Measurements from ENCODE around the gene PDCD4.

PDCD4 gene

DNA sequence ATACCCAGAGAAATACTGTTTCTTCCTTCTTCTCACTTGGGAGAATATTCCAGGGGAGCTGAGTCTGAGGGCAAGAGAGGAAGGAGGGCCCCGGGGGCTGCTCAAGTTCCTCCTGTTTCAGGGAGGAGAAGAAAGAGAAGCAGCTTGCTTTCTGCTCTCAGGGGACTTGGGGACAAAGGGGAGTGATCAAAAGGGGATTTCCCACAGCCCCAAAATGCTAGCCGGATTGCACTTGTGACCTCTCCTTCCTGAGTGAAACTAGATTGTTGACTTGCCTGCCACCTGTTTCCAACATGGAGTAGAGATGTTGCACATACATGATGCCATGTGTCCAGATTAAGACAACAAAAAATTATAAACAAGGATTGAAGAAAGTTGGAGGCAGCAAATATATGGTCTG is 28.7 kb upstream of the PDCD4 start:
- DNase-seq: peak; percentile 55

DNA sequence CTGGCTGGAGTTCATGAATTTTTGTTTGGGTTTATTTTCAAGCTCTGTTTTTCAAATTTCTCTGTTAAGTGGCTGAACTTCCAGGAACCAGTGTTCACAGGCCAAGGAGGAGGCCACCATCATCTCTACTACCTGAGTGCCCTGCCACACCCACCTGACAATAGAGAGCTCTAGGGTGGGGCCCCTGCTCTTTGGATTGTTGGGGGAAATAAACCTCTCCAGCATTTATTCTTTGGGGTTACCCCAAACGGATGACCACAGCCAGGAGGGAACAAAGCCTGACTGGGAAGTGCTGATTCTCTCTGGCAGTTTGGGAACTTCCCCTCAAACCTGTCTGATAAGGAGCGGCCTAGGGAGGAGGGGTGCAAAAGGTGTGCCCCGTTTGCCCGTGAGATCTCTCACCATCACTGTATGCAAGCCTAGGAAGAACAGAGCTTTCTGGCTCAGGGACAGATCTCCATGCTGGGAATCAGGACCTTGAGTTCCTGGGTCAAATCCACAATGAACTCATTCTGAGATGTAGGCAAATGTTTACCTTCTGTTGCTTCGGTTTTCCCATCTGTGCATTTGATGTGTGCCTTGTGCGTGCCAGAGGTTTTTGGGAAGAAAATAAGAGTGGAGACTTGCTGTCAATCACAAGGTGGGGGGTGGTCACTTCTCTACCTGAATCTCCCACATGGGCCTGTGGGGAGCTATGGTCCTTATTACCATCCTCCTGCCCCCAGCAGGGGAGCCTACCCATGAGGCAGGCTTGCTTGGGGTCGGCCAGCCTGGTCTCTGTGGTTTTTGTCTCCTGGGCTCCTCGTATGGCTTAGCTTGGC is 27.7 kb upstream of the PDCD4 start:
- DNase-seq: no peak

DNA sequence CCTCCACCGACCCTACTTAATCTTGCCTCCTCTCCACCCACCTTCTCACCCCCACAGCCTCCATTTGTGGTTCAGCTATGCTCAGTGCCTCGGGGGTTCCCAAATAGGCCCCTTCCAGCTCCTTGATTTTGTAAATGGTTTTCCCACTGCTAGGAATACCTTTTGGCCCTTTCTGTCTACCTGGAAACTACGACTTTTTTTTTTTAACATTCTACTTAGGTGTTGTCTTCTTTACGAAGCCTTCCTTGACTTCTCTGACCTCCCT is 27.2 kb upstream of the PDCD4 start:
- DNase-seq: no peak

DNA sequence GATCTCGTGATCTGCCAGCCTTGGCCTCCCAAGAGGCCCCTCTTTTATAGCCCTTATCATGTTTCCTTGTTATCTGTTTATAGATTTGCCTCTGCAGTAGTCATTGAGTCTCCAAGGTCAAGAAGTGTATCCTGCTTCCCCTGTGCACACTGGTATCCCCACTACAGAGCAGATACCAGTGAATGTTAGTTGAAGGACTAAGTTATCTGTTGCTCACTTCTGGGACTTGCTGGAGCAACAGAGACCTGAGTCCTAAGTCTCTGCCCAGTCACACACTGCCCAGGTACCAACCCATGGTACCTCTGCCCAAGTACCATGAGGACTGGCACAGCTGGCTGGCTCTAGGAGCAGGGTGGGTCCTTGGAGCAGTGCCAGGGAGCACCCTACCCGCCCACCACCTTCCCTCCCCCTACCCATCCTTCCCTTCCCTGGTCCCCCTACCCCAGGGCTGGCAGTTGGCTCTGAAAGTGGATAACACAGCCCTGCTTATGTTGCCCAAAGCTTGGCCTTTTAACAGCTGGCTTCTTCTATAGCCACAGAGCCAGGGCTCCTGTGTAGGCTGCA is 26.5 kb upstream of the PDCD4 start:
- DNase-seq: no peak

DNA sequence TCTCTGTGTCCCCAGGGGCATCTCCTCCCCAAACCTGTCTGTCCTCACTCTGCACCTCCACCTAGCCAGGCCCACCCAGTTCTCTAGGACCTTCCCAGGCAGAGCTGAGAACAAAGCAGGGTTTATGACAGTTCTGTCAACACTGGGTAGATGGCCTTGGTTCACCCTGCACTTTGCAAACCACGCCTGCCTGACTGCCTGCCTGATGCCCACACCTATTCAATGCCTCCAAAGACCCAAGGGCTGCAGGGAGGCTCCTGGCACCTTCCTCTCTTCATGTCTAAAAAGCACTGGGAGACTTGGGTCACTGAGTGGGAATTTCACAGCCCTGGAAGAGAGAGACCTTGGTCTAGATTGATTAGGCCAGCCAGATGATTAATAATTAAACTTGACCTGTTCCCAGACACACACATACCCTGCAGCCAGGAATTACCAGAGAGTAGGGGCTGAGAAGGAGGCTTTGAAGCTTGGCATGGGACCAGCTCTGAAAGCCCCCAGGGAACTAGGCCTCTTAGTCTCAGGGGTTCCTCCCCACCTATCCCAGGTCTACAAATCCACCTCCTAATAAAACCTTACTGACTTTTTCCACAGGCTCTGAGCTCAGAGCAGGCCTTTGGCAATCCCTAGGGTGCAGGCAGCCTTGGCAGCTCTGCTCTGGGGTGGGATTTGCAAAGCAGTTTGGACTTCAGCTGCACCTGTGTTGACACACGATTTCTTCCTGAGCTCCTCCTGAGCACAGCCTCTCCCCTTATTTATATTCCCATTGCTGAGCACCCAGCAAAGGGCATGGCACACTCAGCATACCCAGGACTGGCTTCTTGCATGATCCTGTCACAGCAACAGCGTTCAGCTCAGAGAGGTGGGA is 25.7 kb upstream of the PDCD4 start:
- no peak for DNase-seq

DNA sequence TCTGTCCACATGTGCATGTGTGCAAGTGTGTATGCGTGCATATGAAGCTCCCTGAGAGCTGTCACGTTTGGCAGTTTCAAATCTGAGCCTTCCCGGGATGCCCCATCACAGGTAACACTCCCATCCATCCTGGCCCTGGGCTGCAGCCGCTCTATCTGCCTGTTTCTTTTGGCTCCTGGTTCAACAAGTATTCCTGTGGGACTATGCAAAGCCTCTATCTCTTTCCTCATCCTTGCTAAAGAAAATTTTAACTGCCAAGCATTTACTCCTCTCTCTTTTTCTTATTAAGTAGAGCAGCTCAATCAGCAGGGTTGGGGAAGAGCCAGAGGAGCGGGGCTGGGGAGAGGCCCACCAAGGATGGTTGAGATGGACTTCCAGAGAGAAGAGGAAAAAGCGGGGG is 24.4 kb upstream of the PDCD4 start:
- DNase-seq: no peak

DNA sequence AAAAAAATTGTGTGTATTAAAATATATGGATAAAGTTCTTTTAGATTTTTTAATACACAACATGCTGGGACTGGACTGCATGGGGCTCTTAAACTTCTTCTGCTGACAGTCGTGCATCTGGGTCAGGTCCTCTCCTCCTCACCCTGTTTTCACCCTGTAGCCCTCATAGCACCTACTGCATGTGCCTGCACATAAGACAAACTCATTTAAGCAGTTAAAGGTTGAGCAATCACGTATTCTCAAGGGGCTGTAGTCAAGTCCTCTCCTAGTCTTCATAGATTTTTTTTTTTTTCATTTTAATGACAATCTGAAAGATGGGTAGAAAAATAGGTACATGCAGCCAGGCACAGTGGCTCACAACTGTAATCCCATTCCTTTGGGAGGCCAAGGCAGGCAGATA is 23.6 kb upstream of the PDCD4 start:
- no peak for DNase-seq

DNA sequence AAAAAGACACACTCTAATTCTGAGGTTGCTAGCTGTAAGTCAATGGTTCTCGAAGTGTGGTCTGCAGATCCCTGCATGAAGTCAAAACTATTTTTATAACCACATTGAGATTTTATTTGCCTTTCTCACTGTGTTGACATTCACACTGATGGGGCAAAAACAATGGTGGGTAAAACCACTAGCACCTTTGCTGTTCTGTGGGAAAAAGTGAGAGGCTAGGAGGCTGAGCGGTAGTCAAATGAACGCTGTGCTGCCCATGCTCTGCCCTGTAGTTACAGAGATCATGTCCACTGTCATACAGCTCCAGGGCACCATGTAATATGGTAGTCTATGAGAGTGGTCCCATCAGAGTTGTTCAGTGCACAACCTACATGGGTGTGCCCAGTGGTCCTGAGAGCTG is 21.6 kb upstream of the PDCD4 start:
- no peak for DNase-seq

DNA sequence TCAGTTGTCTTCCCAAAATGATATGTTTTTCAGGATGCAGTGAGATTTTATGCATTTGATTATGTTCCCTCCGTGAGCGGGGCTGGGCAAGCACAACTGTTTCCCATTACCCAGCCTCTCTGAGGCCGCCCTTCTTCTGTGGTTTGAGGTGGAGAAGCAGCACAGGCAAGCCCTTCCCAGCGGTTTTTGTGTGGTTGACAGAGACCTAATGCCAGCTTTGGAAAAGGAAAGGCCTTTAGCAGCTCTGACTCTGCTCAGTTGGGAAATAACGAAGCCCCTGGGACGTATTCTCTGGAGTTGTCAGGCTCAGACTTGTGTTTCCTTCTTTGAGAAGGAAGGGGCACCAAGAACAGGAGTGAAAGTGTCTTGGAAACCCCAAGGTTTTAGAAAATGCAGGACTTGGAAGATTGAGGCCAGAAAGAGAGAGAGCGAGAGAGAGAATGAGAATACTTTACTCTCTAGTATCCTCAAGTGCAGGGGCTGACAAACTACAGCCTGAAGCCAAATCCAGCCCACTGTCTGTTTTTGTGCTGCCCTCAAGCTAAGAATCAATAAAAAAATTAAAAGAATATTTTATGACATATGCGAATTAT is 20.6 kb upstream of the PDCD4 start:
- peak; percentile 52 for DNase-seq

DNA sequence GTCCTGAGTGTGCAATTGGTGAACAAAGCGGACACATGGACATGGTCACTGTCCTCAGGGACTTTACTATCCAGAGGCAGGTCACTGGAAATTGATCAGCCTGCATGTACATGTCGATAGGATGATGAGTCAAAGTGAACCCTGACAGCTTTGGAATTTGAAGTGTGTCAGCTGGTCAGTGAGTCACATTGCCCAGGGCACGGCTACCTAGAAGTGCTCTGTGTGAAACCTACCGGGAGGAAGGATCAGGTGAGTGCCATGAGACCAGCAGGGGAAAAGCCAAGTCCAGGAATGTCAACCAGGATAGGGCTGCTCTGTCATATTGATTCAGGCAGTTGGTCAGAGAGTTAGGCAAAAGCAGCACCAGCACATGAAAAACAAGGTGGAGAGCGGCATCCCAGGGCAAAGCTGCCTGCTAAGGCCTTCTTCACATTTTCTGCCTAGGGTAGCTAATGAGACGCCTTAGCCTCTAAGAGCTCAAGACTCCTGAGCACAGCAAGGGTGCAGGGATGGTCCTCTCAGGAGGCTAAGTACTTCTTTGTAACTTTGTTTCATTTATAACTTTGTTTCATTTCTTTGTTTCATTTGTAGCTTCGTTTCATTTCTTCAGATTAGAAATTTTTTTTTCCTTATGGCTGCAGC is 19.4 kb upstream of the PDCD4 start:
- peak; percentile 36 for DNase-seq

DNA sequence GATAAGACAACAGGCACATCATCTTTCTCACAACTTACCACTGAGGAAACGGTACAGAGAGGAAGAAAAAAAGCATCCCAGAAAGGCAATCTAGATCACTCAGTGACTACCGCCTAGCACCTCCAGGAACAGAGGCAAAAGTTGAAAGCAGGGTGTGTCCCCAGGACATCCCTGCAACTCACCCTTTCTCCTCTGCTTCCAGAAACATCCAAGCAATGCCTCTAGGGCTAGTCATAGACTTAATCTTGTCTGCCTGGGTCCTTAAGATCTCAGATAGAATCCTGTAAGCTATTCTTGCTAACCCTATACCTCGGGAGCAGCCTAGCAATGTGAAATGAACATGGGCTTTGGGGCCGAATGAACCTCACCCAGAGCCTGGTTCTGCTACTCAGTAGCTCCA is 18.8 kb upstream of the PDCD4 start:
- DNase-seq: no peak

DNA sequence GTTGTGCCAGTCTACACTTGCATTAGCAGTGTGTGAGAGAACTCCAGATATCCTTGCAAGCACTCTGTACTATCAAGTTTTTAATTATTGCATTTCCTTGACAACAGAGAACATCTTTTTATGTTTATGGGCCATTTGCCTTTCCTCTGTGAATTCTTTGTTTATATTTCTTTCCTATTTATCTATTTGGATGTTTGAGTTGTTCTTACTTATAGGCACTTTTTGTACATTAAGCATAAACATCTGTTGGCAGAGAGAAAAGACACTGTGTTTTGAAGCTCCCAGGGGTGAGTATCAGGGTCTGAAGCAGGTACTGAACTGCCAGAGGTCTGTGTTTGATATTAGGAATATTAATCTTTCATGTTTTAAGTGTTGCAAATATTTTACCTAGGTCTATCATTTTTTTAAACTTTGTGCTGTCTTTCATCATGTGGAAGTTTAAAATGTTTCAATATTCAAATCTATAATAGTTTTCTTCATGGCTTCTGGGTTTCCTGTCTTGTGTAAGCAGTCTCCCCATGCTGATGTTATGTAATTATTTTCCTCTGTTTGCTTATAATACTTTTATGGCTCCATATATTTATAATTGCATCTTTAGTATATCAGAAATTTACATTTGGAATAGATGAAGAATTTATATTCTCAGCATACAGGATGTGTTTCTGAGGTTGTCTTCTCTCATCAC is 17.7 kb upstream of the PDCD4 start:
- no peak for DNase-seq

DNA sequence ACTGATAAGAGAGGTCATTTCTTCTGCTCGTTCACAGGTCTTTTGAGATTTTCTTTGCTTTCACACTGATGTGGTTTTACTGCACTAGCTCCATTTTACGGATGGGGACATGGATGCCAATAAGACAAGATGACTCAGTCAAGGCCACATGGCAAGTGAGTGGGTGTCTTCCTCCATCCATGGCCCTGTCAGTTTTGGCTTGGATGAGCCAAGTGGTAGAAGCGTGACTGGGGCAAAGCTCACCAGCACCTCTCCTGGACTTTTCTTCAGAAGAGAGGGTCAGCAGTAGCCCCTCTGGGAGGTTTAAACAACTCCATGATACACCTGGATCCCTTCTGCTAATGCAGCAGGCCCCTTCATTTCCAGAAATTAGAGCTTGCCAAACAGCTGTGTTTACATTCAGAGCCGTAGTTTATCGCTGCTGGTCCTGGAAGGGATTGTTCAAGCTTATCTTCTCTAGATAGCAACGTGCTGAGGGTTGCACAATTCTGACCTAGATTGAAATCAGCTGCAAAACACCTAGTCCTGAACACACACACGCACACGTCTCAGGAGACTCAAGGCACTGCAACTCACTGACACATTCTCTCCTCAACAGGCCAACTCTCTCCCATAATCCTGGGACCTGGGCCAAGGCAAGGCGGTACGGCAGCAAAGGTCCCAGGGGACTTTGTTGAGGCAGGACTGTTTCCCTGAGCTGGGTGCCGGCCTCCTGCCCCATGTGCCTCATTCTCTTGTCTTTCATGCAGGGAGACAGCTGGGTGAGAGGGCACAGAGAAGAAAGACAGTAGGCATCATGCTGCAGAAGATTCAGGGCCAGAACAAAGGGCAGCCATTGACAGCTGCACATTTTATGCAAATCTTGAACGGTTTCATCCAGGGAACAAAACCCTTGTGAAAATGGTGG is 14.2 kb upstream of the PDCD4 start:
- peak; percentile 48 for DNase-seq

DNA sequence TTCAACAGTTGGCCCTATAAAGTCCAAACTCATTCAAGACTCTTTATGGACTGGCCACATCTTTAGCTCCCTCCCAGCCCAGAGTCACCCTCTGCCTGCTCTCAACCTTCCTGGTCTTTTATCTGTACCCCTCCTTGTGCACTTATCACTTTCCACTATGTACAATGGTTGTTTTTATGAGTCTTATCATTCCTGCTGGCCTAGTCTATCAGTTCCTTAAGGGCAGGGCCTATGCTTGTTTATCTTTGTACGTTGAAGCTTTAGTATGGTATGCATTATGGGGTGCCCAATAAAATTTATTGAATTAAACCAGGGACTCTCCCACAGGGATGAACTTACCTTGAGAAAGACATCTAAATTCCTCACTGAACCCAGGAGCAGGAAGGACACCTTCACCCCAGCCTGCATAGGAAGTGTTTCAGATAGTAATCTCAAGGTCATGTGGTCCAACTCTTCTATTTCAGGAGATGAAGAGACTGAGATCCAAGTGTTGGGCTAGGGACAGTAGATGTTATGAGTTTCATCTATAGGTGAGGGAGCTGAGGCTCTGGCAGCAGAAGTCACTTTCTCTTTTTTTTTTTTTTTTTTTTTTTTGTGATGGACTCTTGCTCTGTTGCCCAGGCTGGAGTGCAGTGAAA is 13.3 kb upstream of the PDCD4 start:
- no peak for DNase-seq

DNA sequence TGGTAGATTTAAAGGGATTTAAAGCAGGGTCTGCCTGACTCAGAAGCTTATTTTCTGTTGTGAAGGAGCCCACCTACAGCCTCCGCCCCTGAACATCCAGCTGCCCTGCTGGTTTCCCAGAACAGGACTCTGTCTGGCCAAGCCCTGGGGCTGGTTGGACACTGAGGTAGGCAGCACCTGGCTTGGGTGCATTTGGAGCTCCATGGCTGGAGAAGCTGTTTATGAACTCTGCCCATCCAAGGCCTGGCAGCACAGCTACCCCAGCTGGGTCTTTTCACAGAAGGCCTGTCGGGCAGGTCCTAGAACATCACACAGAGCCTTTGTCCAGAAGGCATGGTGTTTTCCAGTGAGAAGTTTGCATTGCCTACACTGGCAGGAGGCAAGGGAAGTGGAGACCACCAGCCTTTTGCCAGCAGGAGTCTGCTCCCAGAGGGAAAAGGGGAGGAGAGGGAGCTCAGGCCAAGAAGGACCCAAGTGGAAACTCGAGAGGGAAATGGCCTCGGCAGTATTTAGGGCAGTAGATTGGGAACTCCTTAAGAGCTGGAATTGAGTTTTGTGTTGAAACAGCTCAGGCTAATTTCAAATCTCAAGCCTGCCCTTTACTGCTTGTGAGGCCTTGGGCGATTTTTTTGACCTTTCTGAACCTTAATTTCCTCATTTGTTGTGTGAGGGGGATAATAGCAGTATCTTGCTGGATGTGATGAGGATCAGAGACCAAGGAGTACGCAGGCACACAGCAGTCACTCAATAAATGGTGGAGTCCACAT is 12.3 kb upstream of the PDCD4 start:
- no peak for DNase-seq

DNA sequence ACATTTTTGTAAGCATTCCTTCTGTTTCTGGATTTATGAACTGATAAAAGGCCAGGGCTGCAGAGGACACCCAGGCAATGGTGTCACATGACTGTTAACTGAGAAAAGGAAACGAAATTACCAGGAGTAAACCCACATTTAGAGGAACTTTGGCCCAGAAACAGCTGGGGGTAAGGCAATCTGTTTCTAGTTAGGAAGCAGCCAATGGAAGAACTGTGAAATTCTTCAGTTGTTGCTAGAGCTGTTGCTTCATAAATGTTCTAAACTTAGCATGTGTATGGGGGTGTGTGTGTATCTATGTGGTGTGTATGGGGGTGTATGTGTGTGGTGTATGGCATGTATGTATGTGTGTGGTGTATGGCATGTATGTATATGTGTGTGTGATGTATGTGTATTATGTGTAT is 11.8 kb upstream of the PDCD4 start:
- DNase-seq: no peak

DNA sequence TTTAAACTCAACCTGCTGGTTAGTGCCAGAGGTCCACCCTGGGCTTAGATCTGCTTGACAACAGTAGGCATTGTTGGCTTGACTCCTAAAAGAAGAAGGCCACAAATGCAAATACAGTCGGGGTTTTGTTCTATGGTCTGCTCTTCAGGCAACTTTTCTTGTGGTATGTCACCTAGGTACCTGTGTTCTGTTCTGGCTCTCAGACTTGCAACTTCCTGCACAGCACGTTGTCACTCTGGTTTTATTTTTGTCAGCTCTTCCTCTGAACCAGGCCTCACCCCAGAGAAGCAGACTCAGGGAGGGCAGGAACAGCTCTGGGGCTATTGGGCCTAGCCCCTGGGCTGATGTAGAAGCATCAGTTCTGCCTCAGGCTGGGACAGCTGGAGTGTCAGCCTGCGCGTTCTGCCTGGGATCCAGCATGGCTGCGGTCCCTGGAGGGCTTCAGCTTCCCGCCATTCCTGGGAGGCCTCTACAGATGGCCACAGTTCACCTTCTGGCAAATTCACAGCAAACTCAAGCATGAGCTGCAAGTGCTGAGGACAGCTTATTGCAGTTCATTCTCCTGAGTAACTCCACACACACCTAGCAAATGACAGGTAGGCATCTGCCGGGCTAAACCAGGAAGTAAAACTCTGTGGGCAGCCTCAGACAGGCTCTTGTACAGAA is 11.0 kb upstream of the PDCD4 start:
- peak; percentile 73 for DNase-seq

DNA sequence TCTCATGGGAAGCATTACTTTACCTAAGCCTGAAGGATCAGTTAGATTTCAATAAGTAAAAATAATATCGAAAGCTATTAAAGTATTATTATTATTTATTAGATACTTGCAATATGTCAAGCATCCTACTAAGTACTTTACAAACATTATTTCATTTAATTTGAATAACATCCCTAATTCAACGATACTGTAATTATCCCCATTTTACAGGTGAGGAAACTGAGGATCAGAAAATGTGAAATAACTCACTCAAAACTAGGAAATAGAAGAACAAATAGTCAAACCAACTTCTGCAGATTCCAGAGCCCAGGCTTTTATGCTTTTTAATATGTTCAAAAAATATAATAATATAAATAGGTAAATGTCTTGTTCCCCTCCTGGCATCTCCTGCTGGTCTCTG is 10.3 kb upstream of the PDCD4 start:
- no peak for DNase-seq

DNA sequence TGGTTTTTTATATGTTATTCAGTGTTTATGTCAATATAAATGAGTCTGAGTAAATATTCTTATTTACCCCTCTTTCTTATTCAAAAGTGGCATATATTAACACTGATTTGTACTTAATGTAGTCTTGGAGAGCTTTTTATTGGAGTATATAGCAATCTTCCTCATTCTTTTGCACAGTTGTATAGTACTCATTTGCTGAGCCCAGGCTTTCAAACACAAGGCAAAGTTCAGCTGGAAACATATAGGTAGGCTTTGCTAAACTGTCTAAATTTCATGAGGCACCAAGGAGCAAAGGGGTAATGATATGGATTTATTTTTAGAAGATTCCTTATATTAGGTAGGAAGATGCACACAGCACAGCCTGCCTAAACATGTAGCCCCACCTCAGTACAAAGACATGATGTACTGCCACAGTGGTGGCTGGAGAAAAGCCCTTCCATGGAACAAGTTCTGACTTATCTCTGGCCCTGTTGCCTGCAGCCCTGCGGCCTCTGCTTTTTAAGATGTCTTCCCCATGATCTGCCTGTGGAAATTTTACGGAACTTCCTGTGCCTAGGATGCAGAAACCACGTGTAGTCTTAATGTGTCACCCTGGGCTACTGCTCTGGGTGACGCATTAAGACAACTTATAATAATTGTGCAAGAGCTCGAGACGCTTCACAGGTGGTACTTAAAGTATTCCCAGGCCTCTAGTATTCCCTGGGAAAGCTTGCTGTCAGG is 9.6 kb upstream of the PDCD4 start:
- DNase-seq: no peak
